ENCODE data around the gene NEDD8. TPM values are rescaled to one million over a fixed set of nuclear protein-coding genes. Genes with fewer than 3 reads are reported as not detected.
"Not testable (repeated sequence)": the region's sequence is repeated elsewhere in the genome, so short reads cannot be mapped to it uniquely, and the experiment has no call there.

Gene NEDD8
- total RNA-seq, 4 donors from 2014 or later, result 149 to 317 (median 172) TPM

DNA sequence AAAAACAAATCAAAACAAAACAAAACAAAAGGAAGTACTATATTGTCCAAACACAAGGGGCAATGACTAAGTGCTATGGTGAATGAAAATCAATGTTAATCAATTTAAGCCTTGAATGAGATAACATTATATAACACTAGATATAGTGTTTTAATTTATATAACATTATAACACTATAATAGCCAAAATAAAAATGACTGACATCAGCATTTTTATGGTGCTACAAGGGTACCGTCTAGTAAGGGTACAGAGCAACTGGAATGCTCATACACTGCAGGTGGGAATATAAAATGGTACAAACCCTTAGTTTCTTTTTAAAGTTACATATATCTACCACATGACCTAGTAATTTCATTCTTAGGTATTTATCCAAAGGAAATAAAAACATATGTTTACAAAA, 5.7 kb downstream of the NEDD8 start:
- TF ChIP-seq POLR2A (IDR thresholded peaks at IDR 0.05), result no peak
- TF ChIP-seq, protein P1, sequence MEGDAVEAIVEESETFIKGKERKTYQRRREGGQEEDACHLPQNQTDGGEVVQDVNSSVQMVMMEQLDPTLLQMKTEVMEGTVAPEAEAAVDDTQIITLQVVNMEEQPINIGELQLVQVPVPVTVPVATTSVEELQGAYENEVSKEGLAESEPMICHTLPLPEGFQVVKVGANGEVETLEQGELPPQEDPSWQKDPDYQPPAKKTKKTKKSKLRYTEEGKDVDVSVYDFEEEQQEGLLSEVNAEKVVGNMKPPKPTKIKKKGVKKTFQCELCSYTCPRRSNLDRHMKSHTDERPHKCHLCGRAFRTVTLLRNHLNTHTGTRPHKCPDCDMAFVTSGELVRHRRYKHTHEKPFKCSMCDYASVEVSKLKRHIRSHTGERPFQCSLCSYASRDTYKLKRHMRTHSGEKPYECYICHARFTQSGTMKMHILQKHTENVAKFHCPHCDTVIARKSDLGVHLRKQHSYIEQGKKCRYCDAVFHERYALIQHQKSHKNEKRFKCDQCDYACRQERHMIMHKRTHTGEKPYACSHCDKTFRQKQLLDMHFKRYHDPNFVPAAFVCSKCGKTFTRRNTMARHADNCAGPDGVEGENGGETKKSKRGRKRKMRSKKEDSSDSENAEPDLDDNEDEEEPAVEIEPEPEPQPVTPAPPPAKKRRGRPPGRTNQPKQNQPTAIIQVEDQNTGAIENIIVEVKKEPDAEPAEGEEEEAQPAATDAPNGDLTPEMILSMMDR (IDR thresholded peaks at IDR 0.05), result no peak
- WGBS, 2 donors, result 73 to 86% methylated on average over 1 of the region's 1 CpG
- H3K4me1 ChIP-seq, result peaks cover 11 to 26% of the 10 kb centered on the region in 2 donors
- no peak for DNase-seq
- no peak overlapping the region for H3K27ac ChIP-seq
- H3K4me3 ChIP-seq (replicated peaks in 1 of 3), result no peak overlapping the region
- no peaks in the 10 kb centered on the region for H3K27me3 ChIP-seq
- H3K9me3 ChIP-seq, result no peaks in the 10 kb centered on the region
- no peaks in the 10 kb centered on the region for H3K36me3 ChIP-seq
- intact Hi-C loops (cut with DNase I), result no loop called here

GRCh38 chr14:24224618-24225071, 7.5 kb downstream of the NEDD8 start:
- no peaks in the 10 kb centered on the region for H3K27me3 ChIP-seq
- no peaks in the 10 kb centered on the region for H3K36me3 ChIP-seq
- H3K27ac ChIP-seq, result peak overlapping the region; percentile 3 to 56 (median 46)
- peak; percentile 42 to 61 for DNase-seq
- H3K4me3 ChIP-seq (replicated peaks in 1 of 3), result no peak overlapping the region
- peaks cover 6 to 16% of the 10 kb centered on the region in 2 donors for H3K4me1 ChIP-seq
- TF ChIP-seq, protein P1 (IDR thresholded peaks at IDR 0.05), result no peak
- no peak for TF ChIP-seq POLR2A (IDR thresholded peaks at IDR 0.05)
- H3K9me3 ChIP-seq, result no peaks in the 10 kb centered on the region
- WGBS, 2 donors, result 58 to 61% methylated on average over 7 of the region's 7 CpGs
- intact Hi-C loops (cut with DNase I), result no loop called here

DNA sequence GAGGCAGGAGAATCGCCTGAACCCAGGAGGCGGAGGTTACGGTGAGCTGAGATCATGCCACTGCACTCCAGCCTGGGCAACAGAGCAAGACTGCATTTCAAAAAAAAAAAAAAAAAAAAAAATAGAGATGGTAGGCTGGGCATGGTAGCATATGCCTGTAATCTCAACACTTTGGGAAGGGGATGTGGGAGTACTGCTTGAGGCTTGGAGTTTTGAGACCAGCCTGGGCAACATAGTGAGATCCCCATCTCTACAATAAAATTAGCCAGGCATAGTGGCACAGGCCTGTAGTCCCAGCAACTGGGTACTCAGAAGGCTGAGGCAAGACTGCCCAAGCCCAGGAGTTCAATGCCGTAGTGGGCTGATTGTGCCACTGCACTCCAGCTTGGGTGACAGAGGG, 9.2 kb downstream of the NEDD8 start:
- H3K27me3 ChIP-seq; intact Hi-C loops (cut with DNase I); H3K4me3 ChIP-seq (replicated peaks in 1 of 3); H3K36me3 ChIP-seq; H3K9me3 ChIP-seq; H3K27ac ChIP-seq; DNase-seq: not testable (repeated sequence)
- 99 to 100% methylated on average over 4 of the region's 4 CpGs for WGBS, 2 donors
- H3K4me1 ChIP-seq, result peaks cover 6 to 16% of the 10 kb centered on the region in 2 donors

DNA sequence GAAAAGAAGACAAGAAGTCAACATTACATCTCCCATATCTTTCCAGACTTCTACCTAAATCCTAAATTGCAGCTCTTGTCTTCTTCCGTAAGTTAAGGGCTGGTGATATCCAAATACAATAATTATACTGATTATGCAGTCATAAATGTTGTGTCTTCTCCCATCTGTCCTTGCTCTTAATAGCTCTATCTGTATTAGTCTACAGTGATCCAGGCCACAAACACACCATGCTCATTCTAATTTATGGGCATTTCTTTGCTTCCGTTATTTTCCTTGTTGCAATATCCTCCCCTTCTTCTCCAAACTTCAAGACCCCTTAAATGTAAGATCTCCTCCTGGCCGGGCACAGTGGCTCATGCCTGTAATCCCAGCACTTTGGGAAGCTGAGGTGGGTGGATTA, 12.6 kb downstream of the NEDD8 start:
- Histone ChIP-seq H3K27me3 (no peaks in the 10 kb centered on the region), H3K9me3 (no peaks in the 10 kb centered on the region), H3K4me1 (peaks cover 2 to 16% of the 10 kb centered on the region in 2 donors), H3K27ac (no peak overlapping the region), H3K36me3 (no peaks in the 10 kb centered on the region), H3K4me3 (replicated peaks in 1 of 3) (no peak overlapping the region)
- TF ChIP-seq, protein P1 (IDR thresholded peaks at IDR 0.05), result no peak
- intact Hi-C loops (cut with DNase I), result no loop called here
- no peak for DNase-seq
- WGBS, 2 donors, result 59 to 63% methylated on average over 3 of the region's 3 CpGs

DNA sequence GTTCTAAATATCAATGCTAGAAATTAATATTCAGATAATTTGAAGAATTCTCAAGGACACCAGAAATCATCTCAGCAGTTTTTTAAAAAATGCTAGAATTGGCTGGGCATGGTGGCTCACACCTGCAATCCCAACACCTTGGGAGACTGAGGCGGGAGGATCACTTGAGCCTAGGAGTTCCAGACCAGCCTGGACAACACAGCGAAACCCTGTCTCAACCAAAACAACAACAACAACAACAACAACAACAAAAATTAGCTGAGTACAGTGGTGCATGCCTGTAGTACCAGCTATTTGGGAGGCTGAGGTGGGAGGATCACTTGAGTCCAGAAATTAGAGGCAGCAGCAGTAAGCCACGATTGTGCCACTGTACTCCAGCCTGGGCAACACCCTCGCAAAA, 13.1 kb downstream of the NEDD8 start:
- H3K4me1 ChIP-seq, result peaks cover 0 to 15% of the 10 kb centered on the region in 2 donors
- WGBS, 2 donors, result 90 to 97% methylated on average over 4 of the region's 4 CpGs
- no peaks in the 10 kb centered on the region for H3K9me3 ChIP-seq
- H3K36me3 ChIP-seq, result no peaks in the 10 kb centered on the region
- no peaks in the 10 kb centered on the region for H3K27me3 ChIP-seq
- no peak overlapping the region for H3K27ac ChIP-seq
- no peak for DNase-seq
- TF ChIP-seq, protein P1 (IDR thresholded peaks at IDR 0.05), result no peak
- no peak for TF ChIP-seq POLR2A (IDR thresholded peaks at IDR 0.05)
- no peak overlapping the region for H3K4me3 ChIP-seq (replicated peaks in 1 of 3)
- intact Hi-C loops (cut with DNase I), result no loop called here

- WGBS, 2 donors, result 87 to 92% methylated on average over 1 of the region's 1 CpG
- DNase-seq; H3K4me3 ChIP-seq (replicated peaks in 1 of 3); H3K36me3 ChIP-seq; intact Hi-C loops (cut with DNase I); H3K9me3 ChIP-seq; H3K27me3 ChIP-seq; H3K27ac ChIP-seq: not testable (repeated sequence)
- peaks cover 0 to 28% of the 10 kb centered on the region in 2 donors for H3K4me1 ChIP-seq
Measured at GRCh38 chr14:24216876-24217275, 15.3 kb downstream of the NEDD8 start.
